Measurements from ENCODE around the gene UVRAG.

The UVRAG gene

GRCh38 chr11:75894036-75894585, 79.1 kb downstream of the UVRAG start:
- H3K9me3 ChIP-seq (ENCODE audit: insufficient read depth, low read length): peaks cover 4% of the 10 kb centered on the region; the same call in 1 of the 2 replicates
- H4K20me1 ChIP-seq (ENCODE audit: insufficient read depth, low read length): peaks cover 15% of the 10 kb centered on the region; the same call in 1 of the 2 replicates
- no peak overlapping the region; the same call in 1 of the 2 replicates for H3K9ac ChIP-seq (ENCODE audit: low read length)
- no peaks in the 10 kb centered on the region for H3K27me3 ChIP-seq (ENCODE audit: low read depth, low read length)
- 0 out of 2 replicates have a peak overlapping the region, but pooled peaks have one; percentile 20 for H3K4me3 ChIP-seq (ENCODE audit: low read length)
- peak overlapping the region; percentile 34 for H3K4me2 ChIP-seq (ENCODE audit: low read length)
- H3K27ac ChIP-seq (ENCODE audit: low read length): peak overlapping the region; percentile 91
- peaks cover 83% of the 10 kb centered on the region for H3K4me1 ChIP-seq (ENCODE audit: low read length)
- no peak overlapping the region for H2AFZ ChIP-seq (ENCODE audit: low read depth, low read length)
- TF ChIP-seq EZH2phosphoT487 (IDR thresholded peaks at IDR 0.05; ENCODE audit: low read depth): no peak
- TF ChIP-seq, protein P1, sequence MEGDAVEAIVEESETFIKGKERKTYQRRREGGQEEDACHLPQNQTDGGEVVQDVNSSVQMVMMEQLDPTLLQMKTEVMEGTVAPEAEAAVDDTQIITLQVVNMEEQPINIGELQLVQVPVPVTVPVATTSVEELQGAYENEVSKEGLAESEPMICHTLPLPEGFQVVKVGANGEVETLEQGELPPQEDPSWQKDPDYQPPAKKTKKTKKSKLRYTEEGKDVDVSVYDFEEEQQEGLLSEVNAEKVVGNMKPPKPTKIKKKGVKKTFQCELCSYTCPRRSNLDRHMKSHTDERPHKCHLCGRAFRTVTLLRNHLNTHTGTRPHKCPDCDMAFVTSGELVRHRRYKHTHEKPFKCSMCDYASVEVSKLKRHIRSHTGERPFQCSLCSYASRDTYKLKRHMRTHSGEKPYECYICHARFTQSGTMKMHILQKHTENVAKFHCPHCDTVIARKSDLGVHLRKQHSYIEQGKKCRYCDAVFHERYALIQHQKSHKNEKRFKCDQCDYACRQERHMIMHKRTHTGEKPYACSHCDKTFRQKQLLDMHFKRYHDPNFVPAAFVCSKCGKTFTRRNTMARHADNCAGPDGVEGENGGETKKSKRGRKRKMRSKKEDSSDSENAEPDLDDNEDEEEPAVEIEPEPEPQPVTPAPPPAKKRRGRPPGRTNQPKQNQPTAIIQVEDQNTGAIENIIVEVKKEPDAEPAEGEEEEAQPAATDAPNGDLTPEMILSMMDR (IDR thresholded peaks at IDR 0.05; ENCODE audit: low read depth, low read length): no peak
- H3K79me2 ChIP-seq (ENCODE audit: low read length): peaks cover 60% of the 10 kb centered on the region
- H3K36me3 ChIP-seq (replicated peaks; ENCODE audit: low read depth, low read length): peaks cover 22% of the 10 kb centered on the region

DNA sequence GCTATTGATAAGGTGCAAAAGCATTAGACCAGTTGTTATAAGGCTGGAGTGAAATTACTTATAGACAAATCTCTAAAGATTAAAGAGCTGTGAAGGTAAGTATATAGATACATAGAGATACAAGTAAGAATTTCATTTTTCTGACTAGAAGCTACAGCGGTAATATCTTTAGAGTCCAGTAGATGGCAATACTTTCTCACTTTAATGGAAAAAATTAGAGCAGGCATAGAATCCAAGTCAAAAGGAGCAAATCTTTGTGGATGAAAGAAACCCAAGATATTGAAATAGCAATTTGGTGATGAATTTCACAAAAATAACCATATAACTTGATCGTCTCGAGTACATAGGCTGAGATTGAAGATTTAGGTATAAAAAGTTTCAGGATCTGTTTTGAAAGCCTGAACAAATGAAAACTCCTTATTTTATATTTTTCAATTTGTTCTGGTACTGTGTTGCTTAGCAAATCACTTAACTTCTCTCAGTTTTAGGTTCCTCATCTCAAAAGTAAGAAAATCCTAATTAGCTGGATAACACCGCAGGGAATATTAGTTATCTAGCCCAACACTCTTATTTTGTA, 81.9 kb downstream of the UVRAG start:
- Histone ChIP-seq H3K9me3 (ENCODE audit: insufficient read depth, low read length) (peaks cover 4% of the 10 kb centered on the region; the same call in 1 of the 2 replicates), H3K79me2 (ENCODE audit: low read length) (peaks cover 57% of the 10 kb centered on the region), H3K4me2 (ENCODE audit: low read length) (no peak overlapping the region), H3K4me3 (ENCODE audit: low read length) (no peak overlapping the region), H2AFZ (ENCODE audit: low read depth, low read length) (no peak overlapping the region), H3K9ac (ENCODE audit: low read length) (no peak overlapping the region), H3K27me3 (ENCODE audit: low read depth, low read length) (no peaks in the 10 kb centered on the region), H3K4me1 (ENCODE audit: low read length) (peaks cover 89% of the 10 kb centered on the region), H3K27ac (ENCODE audit: low read length) (peak overlapping the region; percentile 14; the same call in 1 of the 2 replicates), H3K36me3 (replicated peaks; ENCODE audit: low read depth, low read length) (peaks cover 13% of the 10 kb centered on the region), H4K20me1 (ENCODE audit: insufficient read depth, low read length) (peaks cover 27% of the 10 kb centered on the region)
- TF ChIP-seq EZH2phosphoT487 (IDR thresholded peaks at IDR 0.05; ENCODE audit: low read depth): no peak
- TF ChIP-seq, protein P1 (IDR thresholded peaks at IDR 0.05; ENCODE audit: low read depth, low read length): peak; percentile 88

DNA sequence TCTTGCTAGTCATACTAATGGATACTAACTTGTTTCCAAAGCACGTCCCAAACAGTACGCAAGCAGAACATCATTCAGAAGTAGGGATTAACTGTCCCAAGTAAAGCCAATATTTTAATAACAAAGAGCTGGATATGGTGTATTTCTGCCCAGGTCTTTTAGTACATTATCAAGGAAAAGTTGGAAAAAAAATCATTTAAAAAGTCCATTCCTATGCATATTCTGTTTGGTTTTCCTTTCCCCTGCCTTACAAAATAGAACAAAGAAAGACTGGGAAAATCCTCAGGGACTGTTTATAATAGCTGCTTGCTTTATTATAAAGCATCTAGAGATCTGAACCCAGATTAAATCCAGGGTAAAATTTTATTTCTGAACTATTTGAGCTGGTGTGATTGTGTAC, 83.9 kb downstream of the UVRAG start:
- Histone ChIP-seq H3K4me3 (ENCODE audit: low read length) (peak overlapping the region; percentile 50), H3K27ac (ENCODE audit: low read length) (no peak overlapping the region), H2AFZ (ENCODE audit: low read depth, low read length) (no peak overlapping the region), H3K4me2 (ENCODE audit: low read length) (peak overlapping the region; percentile 71), H3K79me2 (ENCODE audit: low read length) (peaks cover 72% of the 10 kb centered on the region), H3K9ac (ENCODE audit: low read length) (peak overlapping the region; percentile 20; the same call in 1 of the 2 replicates), H4K20me1 (ENCODE audit: insufficient read depth, low read length) (peaks cover 44% of the 10 kb centered on the region), H3K27me3 (ENCODE audit: low read depth, low read length) (no peaks in the 10 kb centered on the region), H3K4me1 (ENCODE audit: low read length) (peaks cover 91% of the 10 kb centered on the region), H3K36me3 (replicated peaks; ENCODE audit: low read depth, low read length) (peaks cover 9% of the 10 kb centered on the region), H3K9me3 (ENCODE audit: insufficient read depth, low read length) (peaks cover 1% of the 10 kb centered on the region; the same call in 1 of the 2 replicates)
- TF ChIP-seq, protein P1 (IDR thresholded peaks at IDR 0.05; ENCODE audit: low read depth, low read length): no peak
- no peak for TF ChIP-seq EZH2phosphoT487 (IDR thresholded peaks at IDR 0.05; ENCODE audit: low read depth)

- Histone ChIP-seq H3K4me3 (ENCODE audit: low read length) (no peak overlapping the region), H3K36me3 (replicated peaks; ENCODE audit: low read depth, low read length) (peaks cover 4% of the 10 kb centered on the region), H3K4me2 (ENCODE audit: low read length) (no peak overlapping the region), H3K79me2 (ENCODE audit: low read length) (peaks cover 74% of the 10 kb centered on the region), H3K27me3 (ENCODE audit: low read depth, low read length) (no peaks in the 10 kb centered on the region), H3K9ac (ENCODE audit: low read length) (no peak overlapping the region), H3K4me1 (ENCODE audit: low read length) (peaks cover 89% of the 10 kb centered on the region), H3K9me3 (ENCODE audit: insufficient read depth, low read length) (no peaks in the 10 kb centered on the region), H2AFZ (ENCODE audit: low read depth, low read length) (no peak overlapping the region), H3K27ac (ENCODE audit: low read length) (no peak overlapping the region), H4K20me1 (ENCODE audit: insufficient read depth, low read length) (peaks cover 44% of the 10 kb centered on the region)
- no peak for TF ChIP-seq EZH2phosphoT487 (IDR thresholded peaks at IDR 0.05; ENCODE audit: low read depth)
- TF ChIP-seq, protein P1 (IDR thresholded peaks at IDR 0.05; ENCODE audit: low read depth, low read length): no peak
Observed at GRCh38 chr11:75899806-75900205, 84.8 kb downstream of the UVRAG start.

All from OCI-LY3 (cell line).